Colon (tissue), 2 donors: ENCODE measurements around the gene RPLP2.

ENCODE experiments used
- FAIRE-seq: peaks from 2 replicates; lab custom pipeline; 2012; peaks lifted over from hg19 to GRCh38; lab: Jason Lieb, UNC
- donor health status: control.
- donor health status: control.

Gene RPLP2

GRCh38 chr11:791658-792534 is 17.9 kb upstream of the RPLP2 start:
- no peak for FAIRE-seq

- no peak for FAIRE-seq
Observed at GRCh38 chr11:792535-792821, 17.3 kb upstream of the RPLP2 start.

GRCh38 chr11:792873-793272 is 16.9 kb upstream of the RPLP2 start:
- FAIRE-seq, result no peak

GRCh38 chr11:793556-793955 is 16.2 kb upstream of the RPLP2 start:
- no peak for FAIRE-seq

- FAIRE-seq, result no peak
Observed at GRCh38 chr11:794013-794765, 15.6 kb upstream of the RPLP2 start.

GRCh38 chr11:794766-795633 is 14.8 kb upstream of the RPLP2 start:
- no peak for FAIRE-seq

- FAIRE-seq, result no peak
Observed at GRCh38 chr11:795634-796564, 13.9 kb upstream of the RPLP2 start.

- no peak for FAIRE-seq
Observed at GRCh38 chr11:796565-797295, 13.0 kb upstream of the RPLP2 start.

GRCh38 chr11:797296-798092 is 12.3 kb upstream of the RPLP2 start:
- no peak for FAIRE-seq

GRCh38 chr11:798093-798713 is 11.6 kb upstream of the RPLP2 start, which contains the start of gene SLC25A22:
TSS of gene SLC25A22 (minus strand) at chr11:798281. CDS start at chr11:795006, 3,275 bp downstream.
- no peak for FAIRE-seq

- no peak for FAIRE-seq
Observed at GRCh38 chr11:799641-800316, 10.0 kb upstream of the RPLP2 start.

GRCh38 chr11:800473-800872 is 9.3 kb upstream of the RPLP2 start:
- no peak for FAIRE-seq

GRCh38 chr11:801097-801780 is 8.5 kb upstream of the RPLP2 start:
- FAIRE-seq, result no peak

- no peak for FAIRE-seq
Observed at GRCh38 chr11:802018-802617, 7.6 kb upstream of the RPLP2 start.

GRCh38 chr11:802693-803466 is 6.9 kb upstream of the RPLP2 start:
- no peak for FAIRE-seq

GRCh38 chr11:803467-803742 is 6.4 kb upstream of the RPLP2 start:
- no peak for FAIRE-seq
